Small intestine (tissue), 7 donors: ENCODE measurements around the gene EPN3. TPM values are rescaled to one million over a fixed set of nuclear protein-coding genes. Genes with fewer than 3 reads are reported as not detected.

Experiments used
- DNase-seq, 2 donors: peaks; one replicate each; pipeline versions ENCODE4 v3.0.0 to v3.0.0-alpha.2; 2013
- FAIRE-seq: peaks from 2 replicates; lab custom pipeline; 2012; peaks lifted over from hg19 to GRCh38; lab: Jason Lieb, UNC
- H3K27ac ChIP-seq, 3 donors: one replicate each; pipeline ENCODE4 v1.5.1; 2013; ENCODE audit warnings: low read length in 2 of 3, mild to moderate bottlenecking in 2 of 3, control low read depth in 1 of 3, inconsistent platforms in 1 of 3, low read depth in 1 of 3, moderate library complexity in 1 of 3
- H3K27me3 ChIP-seq, 3 donors: one replicate each; pipeline ENCODE4 v1.6.1; 2013; ENCODE audit warnings: low read length in 3 of 3, inconsistent platforms in 1 of 3; ENCODE audit not compliant: control insufficient read depth in 3 of 3, insufficient read depth in 3 of 3
- H3K36me3 ChIP-seq, 3 donors: one replicate each; pipeline ENCODE4 v1.6.1; 2013; ENCODE audit warnings: low read length in 3 of 3, inconsistent platforms in 1 of 3, low read depth in 1 of 3, mild to moderate bottlenecking in 1 of 3, moderate library complexity in 1 of 3; ENCODE audit not compliant: control insufficient read depth in 3 of 3, insufficient read depth in 2 of 3
- H3K4me1 ChIP-seq, 3 donors: one replicate each; pipeline ENCODE4 v1.6.1; 2013; ENCODE audit warnings: low read length in 2 of 3, inconsistent platforms in 1 of 3, low read depth in 1 of 3, mild to moderate bottlenecking in 1 of 3, moderate library complexity in 1 of 3; ENCODE audit not compliant: control insufficient read depth in 3 of 3, insufficient read depth in 2 of 3
- H3K4me3 ChIP-seq, 3 donors: one replicate each; pipeline ENCODE4 v1.5.1; 2013; ENCODE audit warnings: low read length in 3 of 3, control low read depth in 1 of 3, inconsistent platforms in 1 of 3, low read depth in 1 of 3, mild to moderate bottlenecking in 1 of 3, moderate library complexity in 1 of 3
- H3K9me3 ChIP-seq, 2 donors: one replicate each; pipeline ENCODE4 v1.6.1; 2013; ENCODE audit warnings: low read depth in 1 of 2, low read length in 1 of 2; ENCODE audit not compliant: control insufficient read depth in 2 of 2, insufficient read depth in 1 of 2
- WGBS, 3 donors: extraction: QIAGEN DNeasy Blood & Tissue Kit; methylation state at CpG; one replicate each; pipeline ENCODE4 v1.1.7; 2013; 5-methylcytosine and 5-hydroxymethylcytosine counted together
- polyA plus RNA-seq, 4 donors: library from polyadenylated mRNA; stranded (reverse) in 3 of 4; unstranded in 1 of 4; fragments of 200-250 nt in 3 of 4; fragments of 120-200 nt in 1 of 4; gene quantifications; one replicate each; pipeline versions ENCODE4 v1.2.1 to v1.2.3, GENCODE V29; 2013
- donor health status: healthy with polysubstance abuse.
- donor health status: control.
- donor health status: control.
- donor health status: Bipolar disorder and iron deficiency.
- donor health status: healthy.

EPN3 gene
- polyA plus RNA-seq, 4 donors: 5.4 to 28.1 (median 11.5) TPM

- WGBS, 3 donors: 68 to 72% (median 68%) methylated on average over 15 of the region's 15 CpGs
- DNase-seq (peak; percentile 50 to 75), FAIRE-seq (no peak)
- H3K4me1 ChIP-seq: peaks cover 0 to 50% (median 7%) of the 10 kb centered on the region in 3 donors
- no peaks in the 10 kb centered on the region for H3K27me3 ChIP-seq
- peak overlapping the region in 2 of 3 donors; percentile 3 to 21 for H3K27ac ChIP-seq
- H3K36me3 ChIP-seq: peaks cover 0 to 20% (median 0%) of the 10 kb centered on the region in 3 donors
- H3K9me3 ChIP-seq: no peaks in the 10 kb centered on the region
- no peak overlapping the region for H3K4me3 ChIP-seq
These were observed 7.4 kb downstream of the EPN3 start for GRCh38 chr17:50539762-50540559.

- DNase-seq (peak in 1 of 2 donors; percentile 47), FAIRE-seq (no peak)
- Histone ChIP-seq H3K27me3 (no peaks in the 10 kb centered on the region), H3K36me3 (peaks cover 0 to 20% (median 0%) of the 10 kb centered on the region in 3 donors), H3K27ac (peak overlapping the region; percentile 26 to 46 (median 28)), H3K9me3 (no peaks in the 10 kb centered on the region), H3K4me1 (peaks cover 0 to 50% (median 7%) of the 10 kb centered on the region in 3 donors), H3K4me3 (no peak overlapping the region)
- 70 to 92% (median 82%) methylated on average over 9 to 11 of the region's 11 CpGs for WGBS, 3 donors
These were observed 8.2 kb downstream of the EPN3 start for GRCh38 chr17:50540560-50541401.

GRCh38 chr17:50541402-50541715, 8.8 kb downstream of the EPN3 start:
- peaks cover 0 to 17% (median 0%) of the 10 kb centered on the region in 3 donors for H3K36me3 ChIP-seq
- no peaks in the 10 kb centered on the region for H3K27me3 ChIP-seq
- WGBS, 3 donors: 40 to 58% (median 50%) methylated on average over 8 to 9 of the region's 9 CpGs
- H3K4me1 ChIP-seq: peaks cover 0 to 52% (median 7%) of the 10 kb centered on the region in 3 donors
- H3K27ac ChIP-seq: peak overlapping the region; percentile 26 to 94 (median 46)
- peak overlapping the region in 2 of 3 donors; percentile 39 to 49 for H3K4me3 ChIP-seq
- no peaks in the 10 kb centered on the region for H3K9me3 ChIP-seq
- DNase-seq: no peak
- FAIRE-seq: no peak

GRCh38 chr17:50541716-50542688, 9.5 kb downstream of the EPN3 start:
- peak overlapping the region; percentile 46 to 94 (median 92) for H3K27ac ChIP-seq
- peaks cover 0 to 57% (median 7%) of the 10 kb centered on the region in 3 donors for H3K4me1 ChIP-seq
- H3K9me3 ChIP-seq: no peaks in the 10 kb centered on the region
- FAIRE-seq (no peak), DNase-seq (peak; percentile 88 to 94)
- H3K36me3 ChIP-seq: peaks cover 0 to 14% (median 0%) of the 10 kb centered on the region in 3 donors
- no peaks in the 10 kb centered on the region for H3K27me3 ChIP-seq
- WGBS, 3 donors: 3% methylated on average over 67 to 82 of the region's 82 CpGs
- H3K4me3 ChIP-seq: peak overlapping the region; percentile 49 to 70 (median 50)

GRCh38 chr17:50542795-50543774, 10.6 kb downstream of the EPN3 start:
- WGBS, 3 donors: 20 to 64% (median 35%) methylated on average over 16 of the region's 16 CpGs
- Histone ChIP-seq H3K4me1 (peaks cover 0 to 56% (median 7%) of the 10 kb centered on the region in 3 donors), H3K27me3 (no peaks in the 10 kb centered on the region), H3K9me3 (no peaks in the 10 kb centered on the region), H3K27ac (peak overlapping the region; percentile 57 to 94 (median 92)), H3K36me3 (peaks cover 0 to 9% (median 0%) of the 10 kb centered on the region in 3 donors), H3K4me3 (peak overlapping the region in 1 of 3 donors; percentile 70)
- DNase-seq (peak; percentile 86 to 89), FAIRE-seq (no peak)

- Histone ChIP-seq H3K9me3 (no peaks in the 10 kb centered on the region), H3K4me1 (peaks cover 0 to 45% (median 7%) of the 10 kb centered on the region in 3 donors), H3K27ac (no peak overlapping the region), H3K27me3 (no peaks in the 10 kb centered on the region), H3K4me3 (no peak overlapping the region), H3K36me3 (peaks cover 0 to 22% (median 0%) of the 10 kb centered on the region in 3 donors)
- 73 to 78% (median 74%) methylated on average over 7 of the region's 7 CpGs for WGBS, 3 donors
- FAIRE-seq: no peak
- DNase-seq: no peak
These were observed 12.0 kb downstream of the EPN3 start for GRCh38 chr17:50544516-50544915.

- H3K27ac ChIP-seq: no peak overlapping the region
- H3K9me3 ChIP-seq: no peaks in the 10 kb centered on the region
- no peak overlapping the region for H3K4me3 ChIP-seq
- 28 to 50% (median 37%) methylated on average over 8 of the region's 8 CpGs for WGBS, 3 donors
- H3K36me3 ChIP-seq: peaks cover 0 to 27% (median 0%) of the 10 kb centered on the region in 3 donors
- peaks cover 0 to 38% (median 4%) of the 10 kb centered on the region in 3 donors for H3K4me1 ChIP-seq
- no peaks in the 10 kb centered on the region for H3K27me3 ChIP-seq
- FAIRE-seq: no peak
- peak; percentile 21 to 32 for DNase-seq
These were observed 12.8 kb downstream of the EPN3 start for GRCh38 chr17:50545311-50545710.
